Thoracic aorta (tissue), 2 donors: ENCODE measurements around the gene ZNF280A. TPM values are rescaled to one million over a fixed set of nuclear protein-coding genes. Genes with fewer than 3 reads are reported as not detected.

Source experiments
- ATAC-seq: fragments of 150-250 bp; one replicate; pipeline ENCODE4 v1.8.0; 2017; ENCODE audit warnings: low read depth; ENCODE audit not compliant: insufficient number of reproducible peaks, low FRiP score
- DNase-seq: peaks from one replicate; pipeline ENCODE4 v3.0.0-alpha.2; 2020; ENCODE audit warnings: low spot score
- H3K27ac ChIP-seq, 2 donors: fragments of 200-600 bp; sonication (generic); 1 replicate in 1 of 2; 2 replicates in 1 of 2; pipeline ENCODE4 v1.5.1; 2016; ENCODE audit warnings: mild to moderate bottlenecking in 2 of 2, moderate library complexity in 2 of 2
- H3K27me3 ChIP-seq: fragments of 200-600 bp; sonication (generic); replicated peaks from 2 replicates; pipeline ENCODE4 v1.6.0; 2016; ENCODE audit warnings: mild to moderate bottlenecking; ENCODE audit not compliant: insufficient read depth
- H3K36me3 ChIP-seq: fragments of 200-600 bp; sonication (generic); one replicate; pipeline ENCODE4 v1.5.1; 2016
- H3K4me1 ChIP-seq, 2 donors: fragments of 200-600 bp; sonication (generic); 1 replicate in 1 of 2; 2 replicates in 1 of 2; pipeline versions ENCODE4 v1.5.1 to v1.6.0; 2016; ENCODE audit warnings: low read depth in 2 of 2, mild to moderate bottlenecking in 1 of 2; ENCODE audit not compliant: control insufficient read depth in 1 of 2
- H3K4me3 ChIP-seq: fragments of 200-600 bp; sonication (generic); 2 replicates; pipeline ENCODE4 v1.5.1; 2016; ENCODE audit warnings: mild to moderate bottlenecking
- H3K9me3 ChIP-seq: fragments of 200-600 bp; sonication (generic); 2 replicates; pipeline ENCODE4 v1.5.1; 2016
- total RNA-seq, 2 donors: library from RNA; depleted of rRNA; stranded (reverse); fragments of >200 nt; gene quantifications; one replicate each; pipeline versions ENCODE4 v1.1.0 to v1.2.3, GENCODE V29; 2016
- TF ChIP-seq, protein P1 (sequence below): fragments of 200-600 bp; sonication (generic); IDR thresholded peaks from one replicate; pipeline ENCODE4 v1.5.1; 2019; ENCODE audit warnings: antibody characterized with exemption

The ZNF280A gene
- total RNA-seq, 2 donors from 2014 or later = not detected

- ATAC-seq = no peak
- Histone ChIP-seq H3K4me3 (no peak overlapping the region), H3K4me1 (no peaks in the 10 kb centered on the region), H3K36me3 (no peaks in the 10 kb centered on the region), H3K27me3 (no peaks in the 10 kb centered on the region), H3K27ac (no peak overlapping the region), H3K9me3 (no peaks in the 10 kb centered on the region)
- TF ChIP-seq, protein P1, sequence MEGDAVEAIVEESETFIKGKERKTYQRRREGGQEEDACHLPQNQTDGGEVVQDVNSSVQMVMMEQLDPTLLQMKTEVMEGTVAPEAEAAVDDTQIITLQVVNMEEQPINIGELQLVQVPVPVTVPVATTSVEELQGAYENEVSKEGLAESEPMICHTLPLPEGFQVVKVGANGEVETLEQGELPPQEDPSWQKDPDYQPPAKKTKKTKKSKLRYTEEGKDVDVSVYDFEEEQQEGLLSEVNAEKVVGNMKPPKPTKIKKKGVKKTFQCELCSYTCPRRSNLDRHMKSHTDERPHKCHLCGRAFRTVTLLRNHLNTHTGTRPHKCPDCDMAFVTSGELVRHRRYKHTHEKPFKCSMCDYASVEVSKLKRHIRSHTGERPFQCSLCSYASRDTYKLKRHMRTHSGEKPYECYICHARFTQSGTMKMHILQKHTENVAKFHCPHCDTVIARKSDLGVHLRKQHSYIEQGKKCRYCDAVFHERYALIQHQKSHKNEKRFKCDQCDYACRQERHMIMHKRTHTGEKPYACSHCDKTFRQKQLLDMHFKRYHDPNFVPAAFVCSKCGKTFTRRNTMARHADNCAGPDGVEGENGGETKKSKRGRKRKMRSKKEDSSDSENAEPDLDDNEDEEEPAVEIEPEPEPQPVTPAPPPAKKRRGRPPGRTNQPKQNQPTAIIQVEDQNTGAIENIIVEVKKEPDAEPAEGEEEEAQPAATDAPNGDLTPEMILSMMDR = no peak
- no peak for DNase-seq
These were observed 7.2 kb upstream of the ZNF280A start for GRCh38 chr22:22527312-22527711.

GRCh38 chr22:22526125-22526912 is 6.2 kb upstream of the ZNF280A start:
- no peaks in the 10 kb centered on the region for H3K27me3 ChIP-seq
- no peak for ATAC-seq
- H3K27ac ChIP-seq = no peak overlapping the region
- H3K36me3 ChIP-seq = no peaks in the 10 kb centered on the region
- H3K9me3 ChIP-seq = no peaks in the 10 kb centered on the region
- DNase-seq = no peak
- H3K4me1 ChIP-seq = no peaks in the 10 kb centered on the region
- TF ChIP-seq, protein P1 = no peak
- no peak overlapping the region for H3K4me3 ChIP-seq

DNA sequence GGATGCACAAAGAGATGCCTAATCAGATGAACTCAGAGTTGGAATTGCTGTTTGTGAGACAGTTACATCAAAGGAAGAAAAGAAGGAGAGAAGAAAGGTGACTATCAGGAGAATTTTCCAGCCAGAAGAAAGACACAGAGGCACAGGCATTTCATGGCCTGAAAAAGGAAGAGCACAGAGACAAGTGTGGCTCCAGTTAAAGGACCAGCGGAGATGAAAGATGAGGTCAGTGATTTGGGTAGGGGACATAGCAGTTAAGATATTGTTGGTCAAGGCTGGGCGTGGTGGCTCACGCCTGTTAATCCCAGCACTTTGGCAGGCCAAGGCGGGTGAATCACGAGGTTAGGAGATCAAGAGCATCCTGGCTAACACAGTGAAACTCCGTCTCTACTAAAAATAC is 3.4 kb upstream of the ZNF280A start:
- Histone ChIP-seq H3K27ac (no peak overlapping the region), H3K27me3 (no peaks in the 10 kb centered on the region), H3K4me3 (no peak overlapping the region), H3K36me3 (no peaks in the 10 kb centered on the region), H3K9me3 (no peaks in the 10 kb centered on the region), H3K4me1 (no peaks in the 10 kb centered on the region)
- TF ChIP-seq, protein P1 = no peak
- ATAC-seq = no peak
- no peak for DNase-seq

- TF ChIP-seq, protein P1 = no peak
- Histone ChIP-seq H3K27me3 (no peaks in the 10 kb centered on the region), H3K4me3 (no peak overlapping the region), H3K9me3 (no peaks in the 10 kb centered on the region), H3K4me1 (no peaks in the 10 kb centered on the region), H3K27ac (no peak overlapping the region), H3K36me3 (no peaks in the 10 kb centered on the region)
- DNase-seq (no peak), ATAC-seq (no peak)
These were observed 1.6 kb upstream of the ZNF280A start for GRCh38 chr22:22521631-22522030.

DNA sequence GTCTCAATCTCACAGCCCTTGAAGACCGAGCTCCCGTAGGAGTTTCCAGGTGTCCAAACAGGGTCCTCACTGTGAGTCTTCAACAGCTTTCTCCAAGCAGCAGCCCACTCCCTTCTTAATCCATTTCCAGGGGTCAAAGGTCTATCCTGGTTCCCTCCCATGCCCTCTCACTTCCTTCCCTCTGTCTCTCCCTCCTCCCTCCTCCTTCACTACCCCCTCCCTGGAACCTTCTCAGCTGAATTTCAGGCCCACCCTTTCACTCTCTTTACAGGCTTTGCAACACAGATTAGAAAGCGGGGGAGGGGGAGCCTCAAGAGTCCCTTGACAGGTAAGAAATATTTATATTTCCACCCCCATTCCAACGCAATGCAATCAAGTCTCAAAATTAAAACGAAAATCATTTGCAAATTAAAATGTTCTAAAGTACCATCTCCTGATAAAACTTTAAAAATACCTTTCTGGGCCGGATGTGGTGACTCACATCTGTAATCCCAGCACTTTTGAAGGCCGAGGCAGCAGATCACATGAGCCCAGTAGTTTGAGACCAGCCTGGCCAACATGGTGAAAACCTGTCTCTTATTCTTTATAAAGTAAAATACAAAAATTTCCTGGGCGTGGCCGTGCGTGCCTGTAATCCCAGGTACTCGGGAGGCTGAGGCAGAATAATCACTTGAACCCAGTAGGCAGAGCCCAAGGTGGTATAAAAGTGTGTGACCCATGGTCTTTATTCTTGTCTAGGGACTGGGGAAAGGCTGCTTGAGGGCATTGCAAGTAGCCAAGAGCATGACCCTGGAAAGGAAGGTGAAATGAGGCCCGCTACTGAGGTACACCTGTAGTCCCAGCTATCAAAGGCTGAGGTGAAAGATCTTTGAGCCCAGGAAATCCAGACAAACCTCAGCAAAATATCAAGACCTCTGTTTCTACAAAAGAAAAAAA is 865 bp upstream of the ZNF280A start:
- H3K9me3 ChIP-seq = no peaks in the 10 kb centered on the region
- ATAC-seq (no peak), DNase-seq (no peak)
- no peaks in the 10 kb centered on the region for H3K36me3 ChIP-seq
- no peaks in the 10 kb centered on the region for H3K27me3 ChIP-seq
- H3K4me1 ChIP-seq = no peaks in the 10 kb centered on the region
- TF ChIP-seq, protein P1 = no peak
- no peak overlapping the region for H3K4me3 ChIP-seq
- H3K27ac ChIP-seq = no peak overlapping the region
